GM12801 (cell line): ENCODE data around the gene ILF3.

Experiments used
- CTCF ChIP-seq: IDR thresholded peaks from one replicate; pipeline ENCODE4 v1.5.1; 2011; ENCODE audit warnings: control low read depth; ENCODE audit not compliant: insufficient read length; ENCODE audit errors: extremely low read depth

The ILF3 gene

GRCh38 chr19:10642473-10643171 lies 11.5 kb upstream of the ILF3 start:
- TF ChIP-seq CTCF: no peak

- no peak for TF ChIP-seq CTCF
Measured at GRCh38 chr19:10643172-10643967, 10.8 kb upstream of the ILF3 start.

GRCh38 chr19:10643968-10644259 lies 10.2 kb upstream of the ILF3 start:
- TF ChIP-seq CTCF: no peak

GRCh38 chr19:10644260-10645007 lies 9.7 kb upstream of the ILF3 start:
- TF ChIP-seq CTCF: no peak

GRCh38 chr19:10646456-10647159 lies 7.5 kb upstream of the ILF3 start:
- TF ChIP-seq CTCF: no peak

- no peak for TF ChIP-seq CTCF
Measured at GRCh38 chr19:10648360-10648759, 5.8 kb upstream of the ILF3 start.

- no peak for TF ChIP-seq CTCF
Measured at GRCh38 chr19:10651851-10652250, 2.3 kb upstream of the ILF3 start.
